Activated CD8-positive, alpha-beta T cell treated with anti-CD3 and anti-CD28 coated beads, Interleukin-2, amount 10 ng/mL, durations not matched to agents 7 days and 5 days (primary cell): ENCODE measurements around the gene PDE4A. TPM values are rescaled to one million over a fixed set of nuclear protein-coding genes. Genes with fewer than 3 reads are reported as not detected.
A peak's percentile ranks its signal among the peaks of the same experiment; 100 is the strongest.
"Not testable (repeated sequence)": the region's sequence is repeated elsewhere in the genome, so short reads cannot be mapped to it uniquely, and the experiment has no call there.

ENCODE experiments used
- ATAC-seq: fragments of 150-1000 bp; cut with Tn5 transposase; one replicate; pipeline ENCODE4 v1.10.0; 2021; ENCODE audit warnings: moderate library complexity
- CTCF ChIA-PET: fragments of 350-600 bp; sonication (Branson Sonifier 250); formaldehyde crosslinking; loops from one replicate; lab custom pipeline; 2021; ENCODE audit warnings: antibody characterized with exemption; lab: Charles Lee
- POLR2A ChIA-PET: fragments of 350-600 bp; sonication (Branson Sonifier 250); formaldehyde crosslinking; loops from one replicate; lab custom pipeline; 2021; ENCODE audit warnings: antibody characterized with exemption; lab: Charles Lee
- DNase-seq: peaks from one replicate; pipeline ENCODE4 v3.0.0-alpha.2; 2020
- H3K27ac Mint-ChIP-seq: one replicate; pipeline ENCODE4 v1.8.0; 2021; ENCODE audit warnings: mild to moderate bottlenecking, mixed read lengths
- H3K27me3 Mint-ChIP-seq: one replicate; pipeline ENCODE4 v1.8.0; 2021; ENCODE audit warnings: low read depth, mixed read lengths
- H3K36me3 Mint-ChIP-seq: one replicate; pipeline ENCODE4 v1.8.0; 2021; ENCODE audit warnings: low read depth, mixed read lengths
- H3K4me1 Mint-ChIP-seq: one replicate; pipeline ENCODE4 v1.8.0; 2021; ENCODE audit warnings: low read depth, mixed read lengths
- H3K4me3 Mint-ChIP-seq: one replicate; pipeline ENCODE4 v1.8.0; 2021; ENCODE audit warnings: mild to moderate bottlenecking, mixed read lengths
- H3K9me3 Mint-ChIP-seq: one replicate; pipeline ENCODE4 v1.8.0; 2022; ENCODE audit warnings: mixed read lengths; ENCODE audit not compliant: insufficient read depth
- total RNA-seq, 2 experiments: library from RNA; stranded (reverse); gene quantifications; one replicate each; pipeline ENCODE4 v1.2.3, GENCODE V29; 2021

PDE4A gene
- total RNA-seq: 10 to 100 TPM; 54.2 to 56.0 TPM

- Mint-ChIP-seq H3K27me3 (no peaks in the 10 kb centered on the region), H3K4me3 (peak within 1 kb of the TSS; percentile 94), H3K27ac (peak within 1 kb of the TSS; percentile 92), H3K4me1 (peaks cover 78% of the 10 kb centered on the region), H3K36me3 (peaks cover 29% of the 10 kb centered on the region), H3K9me3 (no peaks in the 10 kb centered on the region)
- POLR2A ChIA-PET: interaction anchor here (0.9 to 8.9 kb wide), 5 partner anchors 8 to 226 kb away, joined by 4 to 239 read pairs (median 4); partner anchors contain the start of genes CDC37 and DNMT1
- peak; percentile 88 for DNase-seq
- ATAC-seq: peak; percentile 12
- CTCF ChIA-PET: interaction anchor here (1.3 to 27.0 kb wide), 5 partner anchors 4 to 161 kb away, joined by 4 to 1132 read pairs (median 7); partner anchors contain the start of genes CDC37, ICAM1 and PDE4A
These were observed at the start of gene PDE4A for GRCh38 chr19:10420444-10421239. PDE4A (plus strand) TSS chr19:10420538; CDS start chr19:10420765, 227 bp downstream.

- Mint-ChIP-seq H3K27me3 (no peaks in the 10 kb centered on the region), H3K9me3 (no peaks in the 10 kb centered on the region), H3K4me1 (peaks cover 17% of the 10 kb centered on the region), H3K4me3 (no peak overlapping the region), H3K36me3 (peaks cover 32% of the 10 kb centered on the region), H3K27ac (no peak overlapping the region)
- no peak for DNase-seq
- ChIA-PET POLR2A (interaction anchor here (0.9 kb wide), 1 partner anchor 12 kb away, joined by 3 read pairs; no protein-coding TSS in a partner anchor), CTCF (no interaction called here)
- ATAC-seq: no peak
These were observed 47.6 kb upstream of the PDE4A start for GRCh38 chr19:10372690-10373089.

- Mint-ChIP-seq H3K27me3 (no peaks in the 10 kb centered on the region), H3K4me1 (peaks cover 18% of the 10 kb centered on the region), H3K36me3 (peaks cover 27% of the 10 kb centered on the region), H3K4me3 (no peak overlapping the region), H3K9me3 (no peaks in the 10 kb centered on the region), H3K27ac (no peak overlapping the region)
- DNase-seq (no peak), ATAC-seq (no peak)
- ChIA-PET CTCF (interaction anchor here (1.4 to 6.7 kb wide), 2 partner anchors 14 to 41 kb away, joined by 3 to 48 read pairs; no protein-coding TSS in a partner anchor), POLR2A (no interaction called here)
These were observed 45.4 kb upstream of the PDE4A start for GRCh38 chr19:10374931-10375330.

- DNase-seq, H3K27ac Mint-ChIP-seq, ATAC-seq, POLR2A ChIA-PET, H3K4me3 Mint-ChIP-seq, H3K27me3 Mint-ChIP-seq, H3K9me3 Mint-ChIP-seq: not testable (repeated sequence)
- CTCF ChIA-PET: interaction anchor here (0.7 to 6.7 kb wide), 2 partner anchors 12 to 118 kb away, joined by 3 to 48 read pairs; no protein-coding TSS in a partner anchor
- Mint-ChIP-seq H3K36me3 (peaks cover 26% of the 10 kb centered on the region), H3K4me1 (peaks cover 26% of the 10 kb centered on the region)
These were observed 43.1 kb upstream of the PDE4A start for GRCh38 chr19:10377140-10377640.

GRCh38 chr19:10378124-10378523, 42.2 kb upstream of the PDE4A start:
- DNase-seq: no peak
- H3K27me3 Mint-ChIP-seq: no peaks in the 10 kb centered on the region
- H3K4me1 Mint-ChIP-seq: peaks cover 26% of the 10 kb centered on the region
- ChIA-PET CTCF (interaction anchor here (6.7 to 15.3 kb wide), 3 partner anchors 11 to 119 kb away, joined by 48 to 383 read pairs (median 255); partner anchors contain the start of gene ICAM1), POLR2A (no interaction called here)
- H3K27ac Mint-ChIP-seq: no peak overlapping the region
- no peak overlapping the region for H3K4me3 Mint-ChIP-seq
- H3K9me3 Mint-ChIP-seq: no peaks in the 10 kb centered on the region
- no peak for ATAC-seq
- H3K36me3 Mint-ChIP-seq: peaks cover 26% of the 10 kb centered on the region

GRCh38 chr19:10379880-10380312, 40.4 kb upstream of the PDE4A start:
- POLR2A ChIA-PET: interaction anchor here (0.6 to 2.5 kb wide), 10 partner anchors 9 to 380 kb away, joined by 3 to 29 read pairs (median 4); partner anchors contain the start of genes CDC37, ICAM1 and RAVER1
- peaks cover 20% of the 10 kb centered on the region for H3K36me3 Mint-ChIP-seq
- H3K9me3 Mint-ChIP-seq: no peaks in the 10 kb centered on the region
- H3K4me1 Mint-ChIP-seq: peaks cover 26% of the 10 kb centered on the region
- no peak for DNase-seq
- H3K4me3 Mint-ChIP-seq: peak overlapping the region; percentile 89
- CTCF ChIA-PET: interaction anchor here (1.1 to 15.3 kb wide), 7 partner anchors 8 to 120 kb away, joined by 4 to 383 read pairs (median 30); partner anchors contain the start of genes CDC37 and ICAM1
- peak; percentile 6 for ATAC-seq
- H3K27ac Mint-ChIP-seq: peak overlapping the region; percentile 91
- H3K27me3 Mint-ChIP-seq: no peaks in the 10 kb centered on the region

- H3K4me3 Mint-ChIP-seq: peak within 1 kb of the TSS; percentile 89
- H3K36me3 Mint-ChIP-seq: peaks cover 18% of the 10 kb centered on the region
- no peaks in the 10 kb centered on the region for H3K9me3 Mint-ChIP-seq
- ChIA-PET CTCF (interaction anchor here (1.1 to 15.3 kb wide), 9 partner anchors 8 to 130 kb away, joined by 3 to 383 read pairs (median 6); partner anchors contain the start of genes CDC37, ICAM1 and ICAM4), POLR2A (interaction anchor here (0.6 to 2.5 kb wide), 15 partner anchors 10 to 380 kb away, joined by 3 to 29 read pairs (median 3); partner anchors contain the start of genes CDC37, DNMT1, ICAM1 and ICAM5)
- no peaks in the 10 kb centered on the region for H3K27me3 Mint-ChIP-seq
- peaks cover 26% of the 10 kb centered on the region for H3K4me1 Mint-ChIP-seq
- peak; percentile 97 for DNase-seq
- peak; percentile 97 for ATAC-seq
- H3K27ac Mint-ChIP-seq: peak within 1 kb of the TSS; percentile 91
These were observed 39.8 kb upstream of the PDE4A start, which contains the start of gene TYK2 for GRCh38 chr19:10380313-10381102. TYK2 (minus strand) TSS chr19:10380572; CDS start chr19:10378406, 2,166 bp downstream.

GRCh38 chr19:10383223-10383499, 37.2 kb upstream of the PDE4A start:
- ATAC-seq, H3K4me3 Mint-ChIP-seq, H3K27me3 Mint-ChIP-seq, H3K9me3 Mint-ChIP-seq, DNase-seq, POLR2A ChIA-PET, H3K27ac Mint-ChIP-seq: not testable (repeated sequence)
- CTCF ChIA-PET: interaction anchor here (1.5 to 15.3 kb wide), 4 partner anchors 8 to 124 kb away, joined by 3 to 383 read pairs (median 142); partner anchors contain the start of genes CDC37 and ICAM1
- Mint-ChIP-seq H3K36me3 (peaks cover 12% of the 10 kb centered on the region), H3K4me1 (peaks cover 25% of the 10 kb centered on the region)

- CTCF ChIA-PET: interaction anchor here (1.2 to 15.3 kb wide), 4 partner anchors 19 to 125 kb away, joined by 3 to 383 read pairs (median 129); partner anchors contain the start of genes CDC37 and ICAM1
These were observed 35.8 kb upstream of the PDE4A start for GRCh38 chr19:10384580-10384979.

GRCh38 chr19:10388957-10389356, 31.4 kb upstream of the PDE4A start:
- CTCF ChIA-PET: interaction anchor here (0.6 to 15.3 kb wide), 48 partner anchors 9 to 458 kb away, joined by 3 to 383 read pairs (median 5); partner anchors contain the start of genes CDC37, ICAM1, ICAM4 and ICAM5
- Mint-ChIP-seq H3K4me1 (peaks cover 6% of the 10 kb centered on the region), H3K27ac (no peak overlapping the region), H3K36me3 (peaks cover 33% of the 10 kb centered on the region), H3K4me3 (no peak overlapping the region), H3K27me3 (no peaks in the 10 kb centered on the region), H3K9me3 (no peaks in the 10 kb centered on the region)
- POLR2A ChIA-PET: interaction anchor here (0.7 to 3.9 kb wide), 4 partner anchors 56 to 130 kb away, joined by 3 to 27 read pairs (median 6); partner anchors contain the start of gene ICAM1
- peak; percentile 86 for DNase-seq
- peak; percentile 42 for ATAC-seq

More at GRCh38 chr19:10384580-10384979, 35.8 kb upstream of the PDE4A start:
- peaks cover 10% of the 10 kb centered on the region for H3K36me3 Mint-ChIP-seq
- no peaks in the 10 kb centered on the region for H3K27me3 Mint-ChIP-seq
- H3K4me3 Mint-ChIP-seq: no peak overlapping the region
- no peak for ATAC-seq
- POLR2A ChIA-PET: interaction anchor here (0.6 to 0.9 kb wide), 2 partner anchors 38 to 118 kb away, joined by 3 read pairs; no protein-coding TSS in a partner anchor
- H3K9me3 Mint-ChIP-seq: no peaks in the 10 kb centered on the region
- peaks cover 18% of the 10 kb centered on the region for H3K4me1 Mint-ChIP-seq
- no peak overlapping the region for H3K27ac Mint-ChIP-seq
- no peak for DNase-seq
